Mesodermal cell (in vitro differentiated cells): ENCODE measurements around the gene SLC45A1.

ENCODE experiments used
- H3K27ac ChIP-seq: 2 replicates; pipeline ENCODE4 v1.7.0; 2013; ENCODE audit warnings: mild to moderate bottlenecking, low read depth, low read length, moderate library complexity; ENCODE audit not compliant: severe bottlenecking
- H3K36me3 ChIP-seq: 2 replicates; pipeline ENCODE4 v1.7.1; 2013; ENCODE audit warnings: mild to moderate bottlenecking, low read length, moderate library complexity; ENCODE audit not compliant: control insufficient read depth, insufficient read depth
- H3K4me1 ChIP-seq: one replicate; pipeline ENCODE4 v1.7.1; 2013; ENCODE audit warnings: mild to moderate bottlenecking, low read length; ENCODE audit not compliant: insufficient read depth, control insufficient read depth, poor library complexity, severe bottlenecking
- H3K4me3 ChIP-seq: 2 replicates; pipeline ENCODE4 v1.7.0; 2013; ENCODE audit warnings: low read length, control low read depth, mild to moderate bottlenecking; ENCODE audit not compliant: insufficient read depth, poor library complexity, severe bottlenecking; ENCODE audit errors: extremely low read depth
- H3K9me3 ChIP-seq: 2 replicates; pipeline ENCODE4 v1.7.1; 2013; ENCODE audit warnings: mild to moderate bottlenecking, low read length, moderate library complexity; ENCODE audit not compliant: control insufficient read depth
- WGBS, 2 experiments: methylation state at CpG; one replicate each; pipeline ENCODE4 v1.1.5; 2013; ENCODE audit warnings: missing lambda C conversion rate in 2 of 2; ENCODE audit not compliant: insufficient coverage in 2 of 2; 5-methylcytosine and 5-hydroxymethylcytosine counted together

Gene SLC45A1

GRCh38 chr1:8337776-8338525 lies 20.0 kb downstream of the SLC45A1 start:
- Histone ChIP-seq H3K4me1 (peaks cover 5% of the 10 kb centered on the region), H3K4me3 (no peak overlapping the region), H3K27ac (no peak overlapping the region), H3K9me3 (peaks cover 5% of the 10 kb centered on the region), H3K36me3 (no peaks in the 10 kb centered on the region)
- 96 to 97% methylated on average over 22 to 24 of the region's 25 CpGs for WGBS, 2 experiments

GRCh38 chr1:8338526-8339202 lies 20.8 kb downstream of the SLC45A1 start:
- Histone ChIP-seq H3K36me3 (no peaks in the 10 kb centered on the region), H3K4me1 (peaks cover 11% of the 10 kb centered on the region), H3K27ac (no peak overlapping the region), H3K4me3 (no peak overlapping the region), H3K9me3 (peaks cover 5% of the 10 kb centered on the region)
- 96 to 97% methylated on average over 16 to 19 of the region's 26 CpGs for WGBS, 2 experiments

- H3K4me1 ChIP-seq = peaks cover 15% of the 10 kb centered on the region
- 91% methylated on average over 12 to 13 of the region's 13 CpGs for WGBS, 2 experiments
These were observed 21.3 kb downstream of the SLC45A1 start for GRCh38 chr1:8339203-8339600.

GRCh38 chr1:8340448-8340847 lies 22.5 kb downstream of the SLC45A1 start:
- Histone ChIP-seq H3K27ac (no peak overlapping the region), H3K4me1 (peaks cover 18% of the 10 kb centered on the region), H3K9me3 (peaks cover 5% of the 10 kb centered on the region), H3K36me3 (no peaks in the 10 kb centered on the region), H3K4me3 (no peak overlapping the region)
- WGBS, 2 experiments = 100% methylated on average over 3 to 4 of the region's 6 CpGs

More at GRCh38 chr1:8339203-8339600, 21.3 kb downstream of the SLC45A1 start:
- Histone ChIP-seq H3K4me3 (no peak overlapping the region), H3K9me3 (peaks cover 5% of the 10 kb centered on the region), H3K36me3 (no peaks in the 10 kb centered on the region), H3K27ac (no peak overlapping the region)

- Histone ChIP-seq H3K27ac (no peak overlapping the region), H3K36me3 (no peaks in the 10 kb centered on the region), H3K9me3 (no peaks in the 10 kb centered on the region), H3K4me1 (peaks cover 18% of the 10 kb centered on the region), H3K4me3 (no peak overlapping the region)
- WGBS, 2 experiments = 96% methylated on average over 10 of the region's 10 CpGs
These were observed 24.4 kb downstream of the SLC45A1 start for GRCh38 chr1:8342325-8342724.

- no peaks in the 10 kb centered on the region for H3K9me3 ChIP-seq
- 91 to 94% methylated on average over 3 to 7 of the region's 11 CpGs for WGBS, 2 experiments
- H3K4me3 ChIP-seq = no peak overlapping the region
- H3K36me3 ChIP-seq = no peaks in the 10 kb centered on the region
- no peak overlapping the region for H3K27ac ChIP-seq
- H3K4me1 ChIP-seq = peaks cover 18% of the 10 kb centered on the region
These were observed 25.1 kb downstream of the SLC45A1 start for GRCh38 chr1:8343044-8343443.

GRCh38 chr1:8343464-8344001 lies 25.6 kb downstream of the SLC45A1 start:
- Histone ChIP-seq H3K9me3 (no peaks in the 10 kb centered on the region), H3K4me3 (no peak overlapping the region), H3K4me1 (peaks cover 18% of the 10 kb centered on the region), H3K36me3 (no peaks in the 10 kb centered on the region), H3K27ac (peak overlapping the region; percentile 16)
- WGBS, 2 experiments = 88 to 91% methylated on average over 28 to 32 of the region's 32 CpGs

- no peak overlapping the region for H3K4me3 ChIP-seq
- H3K36me3 ChIP-seq = no peaks in the 10 kb centered on the region
- peaks cover 18% of the 10 kb centered on the region for H3K4me1 ChIP-seq
- WGBS, 2 experiments = 93% methylated on average over 9 of the region's 10 CpGs
- H3K9me3 ChIP-seq = no peaks in the 10 kb centered on the region
- no peak overlapping the region for H3K27ac ChIP-seq
These were observed 27.1 kb downstream of the SLC45A1 start for GRCh38 chr1:8344893-8345507.

- H3K9me3 ChIP-seq = no peaks in the 10 kb centered on the region
- H3K4me1 ChIP-seq = peaks cover 18% of the 10 kb centered on the region
- 94 to 96% methylated on average over 18 of the region's 18 CpGs for WGBS, 2 experiments
- H3K36me3 ChIP-seq = no peaks in the 10 kb centered on the region
- no peak overlapping the region for H3K4me3 ChIP-seq
- no peak overlapping the region for H3K27ac ChIP-seq
These were observed 27.9 kb downstream of the SLC45A1 start for GRCh38 chr1:8345621-8346415.

- Histone ChIP-seq H3K9me3 (no peaks in the 10 kb centered on the region), H3K36me3 (peaks cover 10% of the 10 kb centered on the region), H3K4me1 (peaks cover 17% of the 10 kb centered on the region), H3K27ac (no peak overlapping the region), H3K4me3 (no peak overlapping the region)
- WGBS, 2 experiments = 92 to 94% methylated on average over 15 of the region's 15 CpGs
These were observed 29.7 kb downstream of the SLC45A1 start for GRCh38 chr1:8347635-8348034.
